T-cell (primary cell): Measurements from ENCODE around the gene ATG9B. TPM values are rescaled to one million over a fixed set of nuclear protein-coding genes. Genes with fewer than 3 reads are reported as not detected.
A peak's percentile ranks its signal among the peaks of the same experiment; 100 is the strongest.

Experiments
- ATAC-seq, 4 experiments: fragments of 200-7000 bp in 3 of 4; fragments of 150-1000 bp in 1 of 4; cut with Tn5 transposase; replicated peaks in 1 of 4; 1 replicate in 3 of 4; 2 replicates in 1 of 4; pipeline ENCODE4 v1.10.0; 2021; ENCODE audit warnings: moderate library complexity in 3 of 4, mild to moderate bottlenecking in 2 of 4, moderate number of reproducible peaks in 1 of 4
- CTCF ChIA-PET, 2 donors: fragments of 300-600 bp; sonication (Branson Sonifier 250); formaldehyde crosslinking; loops; one replicate each; lab custom pipeline; 2022; ENCODE audit warnings: antibody characterized with exemption in 2 of 2; lab: Charles Lee
- POLR2A ChIA-PET, 2 donors: fragments of 300-600 bp; sonication (Branson Sonifier 250); formaldehyde crosslinking; loops; one replicate each; lab custom pipeline; 2022; ENCODE audit warnings: antibody characterized with exemption in 2 of 2; lab: Charles Lee
- DNase-seq, 35 experiments: peaks; one replicate each; pipeline versions ENCODE4 v3.0.0 to v3.0.0-alpha.2; 2013 to 2023
- H3K27ac ChIP-seq: one replicate; pipeline ENCODE4 v1.5.1; 2013; ENCODE audit warnings: low read length
- H3K27me3 ChIP-seq, 2 experiments: replicated peaks in 1 of 2; 1 replicate in 1 of 2; 2 replicates in 1 of 2; pipeline versions ENCODE4 v1.6.1 to v1.7.0; 2013; ENCODE audit warnings: low read length in 1 of 2, mixed read lengths in 1 of 2; ENCODE audit not compliant: control insufficient read depth in 2 of 2, insufficient read depth in 2 of 2; ENCODE audit errors: extremely low read depth in 1 of 2
- H3K36me3 ChIP-seq, 2 donors: 1 replicate in 1 of 2; 2 replicates in 1 of 2; pipeline versions ENCODE4 v1.6.1 to v1.7.0; 2013; ENCODE audit warnings: low read length in 1 of 2; ENCODE audit not compliant: control insufficient read depth in 2 of 2, insufficient read depth in 1 of 2; ENCODE audit errors: extremely low read depth in 1 of 2
- H3K4me1 ChIP-seq, 2 experiments: 1 replicate in 1 of 2; 2 replicates in 1 of 2; pipeline versions ENCODE4 v1.6.1 to v1.7.0; 2013; ENCODE audit warnings: low read length in 2 of 2, mixed read lengths in 1 of 2; ENCODE audit not compliant: insufficient read depth in 2 of 2, control insufficient read depth in 1 of 2; ENCODE audit errors: extremely low read depth in 1 of 2
- H3K4me3 ChIP-seq, 2 donors: 1 replicate in 1 of 2; 2 replicates in 1 of 2; pipeline versions ENCODE4 v1.5.1 to v1.7.0; 2013; ENCODE audit warnings: mild to moderate bottlenecking in 2 of 2, low read length in 1 of 2, moderate library complexity in 1 of 2; ENCODE audit not compliant: control insufficient read depth in 1 of 2; ENCODE audit errors: extremely low read depth in 1 of 2
- H3K9me3 ChIP-seq: 2 replicates; pipeline ENCODE4 v1.7.0; 2013
- H3K27ac Mint-ChIP-seq, 2 donors: one replicate each; pipeline ENCODE4 v1.8.0; 2020 to 2021; ENCODE audit warnings: mild to moderate bottlenecking in 2 of 2, mixed read lengths in 2 of 2
- H3K27me3 Mint-ChIP-seq, 2 donors: one replicate each; pipeline ENCODE4 v1.8.0; 2021 to 2022; ENCODE audit warnings: mixed read lengths in 2 of 2
- H3K36me3 Mint-ChIP-seq: one replicate; pipeline ENCODE4 v1.8.0; 2021; ENCODE audit warnings: mixed read lengths
- H3K4me1 Mint-ChIP-seq, 3 donors: one replicate each; pipeline ENCODE4 v1.8.0; 2020 to 2022; ENCODE audit warnings: mixed read lengths in 3 of 3, mild to moderate bottlenecking in 1 of 3
- H3K4me3 Mint-ChIP-seq, 3 donors: one replicate each; pipeline ENCODE4 v1.8.0; 2020 to 2022; ENCODE audit warnings: mild to moderate bottlenecking in 3 of 3, mixed read lengths in 3 of 3, moderate library complexity in 3 of 3
- H3K9me3 Mint-ChIP-seq, 3 donors: one replicate each; pipeline ENCODE4 v1.8.0; 2020 to 2022; ENCODE audit warnings: mixed read lengths in 3 of 3
- WGBS: methylation state at CpG from one replicate; pipeline ENCODE4 v1.1.5; 2013; ENCODE audit warnings: missing lambda C conversion rate; ENCODE audit not compliant: insufficient coverage; 5-methylcytosine and 5-hydroxymethylcytosine counted together
- total RNA-seq, 35 experiments: library from RNA in 6 of 35; stranded (reverse) in 6 of 35; fragments of 120-200 nt in 1 of 35; gene quantifications; one replicate each; pipeline versions ENCODE4 v1.2.1 to v1.2.4 and lab custom pipeline; 2013 to 2026

Gene ATG9B
- total RNA-seq, 5 donors from 2014 or later (not counting 1 experiment from before 2014, with no cell fraction given) = 24.0 to 37.0 (median 31.8) TPM

DNA sequence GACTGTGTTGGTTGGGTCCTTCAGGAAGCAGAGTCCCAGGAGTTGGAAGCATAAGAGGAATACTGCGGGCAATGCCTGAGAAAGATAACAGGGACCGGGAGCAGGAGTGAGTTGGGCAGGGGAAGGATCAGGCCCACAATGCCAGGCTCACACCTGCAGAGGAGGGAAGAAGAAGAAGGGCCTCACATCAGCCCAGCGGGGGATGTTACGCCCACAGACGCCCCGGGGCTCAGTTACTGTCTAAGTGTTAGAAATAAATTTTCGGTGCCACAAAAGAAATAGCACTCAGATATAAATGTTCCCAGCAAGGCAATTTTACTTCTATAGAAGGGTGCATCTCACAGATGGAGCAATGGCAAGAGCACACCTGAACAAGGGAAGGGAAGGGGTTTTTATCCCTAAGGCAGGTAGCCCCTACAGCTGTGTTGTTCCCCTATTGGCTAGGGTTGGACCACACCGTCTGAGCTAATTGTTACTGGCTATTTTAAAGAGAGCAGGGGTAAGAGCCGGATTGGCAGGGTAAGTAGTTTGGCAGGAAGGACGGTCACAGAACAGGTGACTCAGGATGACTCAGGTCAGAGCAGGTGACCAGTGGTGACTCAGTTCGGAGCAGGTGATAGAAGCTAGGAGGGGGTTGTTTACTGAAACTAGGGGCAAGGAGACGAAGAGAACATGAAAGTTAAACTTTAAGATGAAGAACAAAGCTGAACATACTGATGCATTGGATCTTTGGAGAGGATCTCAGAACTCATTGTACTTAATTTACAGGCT, 33.7 kb downstream of the ATG9B start, which contains the start of gene NOS3:
Gene NOS3, plus strand, starts transcription at position 602 of the 771 bp plus-strand sequence. CDS start 2,787 bp downstream, outside the sequence.
- ChIA-PET CTCF (interaction anchor here in 1 of 2 donors (0.6 kb wide), 1 partner anchor 28 kb away, joined by 3 read pairs; no protein-coding TSS in a partner anchor), POLR2A (no interaction called here)
- peaks cover 5 to 17% (median 14%) of the 10 kb centered on the region in 3 donors for H3K9me3 Mint-ChIP-seq
- DNase-seq = no peak
- peaks cover 0 to 44% of the 10 kb centered on the region in 2 experiments for H3K27me3 ChIP-seq
- H3K9me3 ChIP-seq = no peaks in the 10 kb centered on the region
- H3K27ac ChIP-seq = no peak within 1 kb of the TSS
- H3K27ac Mint-ChIP-seq = peak within 1 kb of the TSS; percentile 8 to 36
- 95% methylated on average over 6 of the region's 12 CpGs for WGBS
- peaks cover 39 to 47% (median 42%) of the 10 kb centered on the region in 3 donors for H3K4me1 Mint-ChIP-seq
- no peak for ATAC-seq
- H3K4me1 ChIP-seq = peaks cover 25 to 52% of the 10 kb centered on the region in 2 experiments
- H3K36me3 Mint-ChIP-seq = peaks cover 11% of the 10 kb centered on the region
- H3K27me3 Mint-ChIP-seq = peaks cover 0 to 3% of the 10 kb centered on the region in 2 donors
- H3K36me3 ChIP-seq = no peaks in the 10 kb centered on the region
- peak within 1 kb of the TSS in 1 of 2 donors; percentile 11 for H3K4me3 ChIP-seq
- peak within 1 kb of the TSS in 1 of 3 donors; percentile 73 for H3K4me3 Mint-ChIP-seq

DNA sequence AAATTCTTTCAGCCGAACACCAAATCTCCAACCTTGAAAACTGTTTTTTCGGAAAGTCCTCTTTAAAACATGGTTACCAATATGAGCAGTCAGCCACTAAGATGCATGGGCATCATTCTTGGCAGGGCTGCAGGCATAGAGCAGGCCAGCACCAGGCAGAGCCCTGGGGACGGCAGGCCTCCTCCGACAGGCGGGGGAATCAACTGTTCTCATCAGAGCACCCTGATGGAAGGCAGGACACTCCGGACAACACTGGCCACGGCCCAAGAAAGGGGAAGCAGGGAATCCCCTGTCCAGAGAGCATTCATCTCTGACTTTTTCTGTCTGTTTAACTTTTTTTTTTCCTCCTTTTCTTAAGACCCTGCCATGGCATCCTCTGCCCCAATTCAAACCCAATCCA, 34.8 kb downstream of the ATG9B start:
- Histone ChIP-seq H3K27ac (no peak overlapping the region), H3K4me3 (peak overlapping the region in 1 of 2 donors; percentile 11), H3K27me3 (peaks cover 0 to 45% of the 10 kb centered on the region in 2 experiments), H3K4me1 (peaks cover 20 to 43% of the 10 kb centered on the region in 2 experiments), H3K36me3 (no peaks in the 10 kb centered on the region), H3K9me3 (no peaks in the 10 kb centered on the region)
- H3K4me1 Mint-ChIP-seq = peaks cover 34 to 42% (median 39%) of the 10 kb centered on the region in 3 donors
- H3K36me3 Mint-ChIP-seq = peaks cover 11% of the 10 kb centered on the region
- peak overlapping the region in 1 of 3 donors; percentile 73 for H3K4me3 Mint-ChIP-seq
- WGBS = 78% methylated on average over 7 of the region's 7 CpGs
- H3K27ac Mint-ChIP-seq = peak overlapping the region; percentile 19 to 36
- ATAC-seq (no peak), DNase-seq (no peak)
- H3K9me3 Mint-ChIP-seq = peaks cover 5 to 17% (median 14%) of the 10 kb centered on the region in 3 donors
- ChIA-PET CTCF (interaction anchor here (0.6 to 1.1 kb wide), 8 partner anchors 25 to 557 kb away, joined by 3 to 8 read pairs (median 4); no protein-coding TSS in a partner anchor), POLR2A (interaction anchor here in 1 of 2 donors (0.5 kb wide), 1 partner anchor 20 kb away, joined by 3 read pairs; no protein-coding TSS in a partner anchor)
- H3K27me3 Mint-ChIP-seq = peaks cover 0 to 4% of the 10 kb centered on the region in 2 donors

DNA sequence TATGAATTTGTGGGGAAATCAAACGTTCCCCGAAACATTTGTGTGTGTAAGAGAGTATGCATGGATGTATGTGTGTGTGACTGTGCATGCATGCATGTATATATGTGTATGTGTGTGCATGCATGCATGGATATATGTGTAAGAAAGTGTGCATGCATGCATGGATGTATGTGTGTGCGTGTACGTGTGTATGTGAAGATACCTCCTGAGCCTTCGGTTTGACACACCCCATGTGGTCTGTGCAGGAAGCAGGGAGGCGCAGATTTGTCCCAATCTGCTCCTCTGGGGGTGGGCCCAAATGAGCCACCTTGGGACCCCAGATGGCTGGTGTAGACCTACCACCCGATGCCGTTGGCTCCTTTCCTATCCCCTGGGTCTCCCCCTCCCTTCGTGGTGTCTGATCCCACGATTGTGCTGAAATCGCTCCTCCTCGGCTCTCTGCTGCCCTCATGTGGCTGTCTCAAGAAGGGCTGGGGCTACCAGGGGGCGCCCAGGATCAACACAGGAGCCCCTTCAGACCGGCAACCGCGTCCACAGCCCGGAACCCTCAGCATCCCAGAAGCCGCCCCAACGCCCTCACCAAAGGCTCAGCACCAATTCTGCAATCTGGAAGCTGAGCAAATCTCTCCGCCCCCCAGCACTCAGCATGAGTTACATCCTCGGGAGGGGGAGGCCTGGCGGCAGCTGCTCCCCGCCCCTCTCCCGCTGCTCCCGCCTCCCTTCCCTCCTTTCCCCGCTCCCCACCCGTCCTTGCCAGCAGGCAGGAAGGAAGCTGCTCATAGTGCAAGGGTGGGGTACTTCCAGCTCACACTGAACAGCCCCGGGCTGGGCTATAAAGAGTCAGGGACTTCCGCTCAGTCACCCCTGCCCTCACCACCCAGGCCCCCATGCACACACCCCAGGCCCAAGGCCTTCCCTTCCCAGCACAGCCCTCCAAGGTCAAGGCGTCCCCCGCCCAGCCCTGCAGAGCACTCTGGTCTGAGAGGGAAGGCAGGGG, 35.8 kb downstream of the ATG9B start:
- H3K27me3 Mint-ChIP-seq = peaks cover 0 to 8% of the 10 kb centered on the region in 2 donors
- H3K4me3 Mint-ChIP-seq = peak overlapping the region; percentile 13 to 73 (median 28)
- peaks cover 19 to 35% of the 10 kb centered on the region in 2 experiments for H3K4me1 ChIP-seq
- H3K4me1 Mint-ChIP-seq = peaks cover 28 to 33% (median 33%) of the 10 kb centered on the region in 3 donors
- ChIA-PET CTCF (interaction anchor here (0.6 to 1.1 kb wide), 8 partner anchors 25 to 556 kb away, joined by 3 to 8 read pairs (median 4); no protein-coding TSS in a partner anchor), POLR2A (no interaction called here)
- H3K27ac ChIP-seq = peak overlapping the region; percentile 14
- H3K27ac Mint-ChIP-seq = peak overlapping the region; percentile 43 to 53
- no peaks in the 10 kb centered on the region for H3K36me3 ChIP-seq
- H3K36me3 Mint-ChIP-seq = peaks cover 11% of the 10 kb centered on the region
- WGBS = 10% methylated on average over 17 of the region's 31 CpGs
- ATAC-seq (peak; percentile 64 to 81 (median 74)), DNase-seq (peak in 32 of 35 experiments; percentile 38 to 82 (median 60))
- peak overlapping the region in 1 of 2 donors; percentile 13 for H3K4me3 ChIP-seq
- peaks cover 5 to 17% (median 14%) of the 10 kb centered on the region in 3 donors for H3K9me3 Mint-ChIP-seq
- peaks cover 0 to 48% of the 10 kb centered on the region in 2 experiments for H3K27me3 ChIP-seq
- no peaks in the 10 kb centered on the region for H3K9me3 ChIP-seq

DNA sequence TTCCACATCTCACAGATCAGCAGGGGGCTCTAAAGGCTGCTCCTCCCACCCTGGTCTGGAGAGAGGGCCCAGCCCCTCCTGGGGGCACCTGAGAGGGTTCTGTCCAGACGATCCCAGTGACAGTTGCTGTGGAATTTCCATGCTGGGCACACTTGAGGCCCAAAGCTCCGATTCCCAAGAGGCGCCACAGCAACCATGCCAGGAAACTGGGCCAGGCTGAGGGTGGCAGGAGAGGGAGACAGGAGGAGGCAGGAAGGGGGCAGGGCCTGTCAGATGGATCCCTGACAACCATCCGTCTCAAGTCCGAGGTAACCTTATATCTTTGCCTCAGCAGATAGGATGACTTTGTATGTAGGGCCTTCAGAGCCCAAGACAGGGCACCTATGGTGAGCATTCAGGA, 37.7 kb downstream of the ATG9B start:
- WGBS = 64% methylated on average over 3 of the region's 5 CpGs
- Histone ChIP-seq H3K9me3 (no peaks in the 10 kb centered on the region), H3K27me3 (peaks cover 2 to 51% of the 10 kb centered on the region in 2 experiments), H3K4me3 (no peak overlapping the region), H3K4me1 (peaks cover 17 to 34% of the 10 kb centered on the region in 2 experiments), H3K36me3 (no peaks in the 10 kb centered on the region), H3K27ac (no peak overlapping the region)
- Mint-ChIP-seq H3K27ac (no peak overlapping the region), H3K4me1 (peaks cover 23 to 28% (median 27%) of the 10 kb centered on the region in 3 donors), H3K4me3 (peak overlapping the region in 1 of 3 donors; percentile 42), H3K9me3 (peaks cover 5 to 17% (median 14%) of the 10 kb centered on the region in 3 donors), H3K27me3 (peaks cover 9 to 14% of the 10 kb centered on the region in 2 donors), H3K36me3 (peaks cover 11% of the 10 kb centered on the region)
- DNase-seq (no peak), ATAC-seq (no peak)
- ChIA-PET CTCF (interaction anchor here (0.6 to 1.5 kb wide), 5 partner anchors 9 to 24 kb away, joined by 3 to 5 read pairs (median 5); no protein-coding TSS in a partner anchor), POLR2A (interaction anchor here in 1 of 2 donors (0.6 kb wide), 1 partner anchor 41 kb away, joined by 3 read pairs; the partner anchor contains the start of gene ABCB8)

DNA sequence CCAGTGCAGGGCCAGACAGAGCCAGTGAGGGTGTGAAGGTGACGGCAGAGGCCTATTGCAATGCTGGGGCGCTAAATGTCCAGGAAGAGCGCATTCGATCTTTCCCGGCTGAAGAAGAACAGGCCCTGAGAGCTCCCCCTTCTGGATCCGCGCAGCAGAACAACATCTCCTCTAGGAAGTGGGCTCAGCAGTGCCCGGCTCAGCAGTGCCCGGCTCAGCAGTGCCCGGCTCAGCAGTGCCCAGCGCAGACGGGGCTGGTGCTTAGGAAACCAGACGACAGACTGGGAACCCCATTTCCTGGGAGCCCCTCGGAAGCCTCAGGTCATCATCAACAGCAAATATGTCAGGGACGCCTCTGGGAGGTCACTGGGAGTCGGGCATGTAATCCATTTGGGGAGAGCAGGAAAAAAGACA, 38.2 kb downstream of the ATG9B start:
- 9% methylated on average over 15 of the region's 16 CpGs for WGBS
- Mint-ChIP-seq H3K4me3 (peak overlapping the region in 1 of 3 donors; percentile 42), H3K36me3 (peaks cover 10% of the 10 kb centered on the region), H3K27ac (peak overlapping the region in 1 of 2 donors; percentile 28), H3K9me3 (peaks cover 5 to 14% (median 13%) of the 10 kb centered on the region in 3 donors), H3K27me3 (peaks cover 14 to 19% of the 10 kb centered on the region in 2 donors), H3K4me1 (peaks cover 23 to 28% (median 27%) of the 10 kb centered on the region in 3 donors)
- peak in 3 of 4 experiments; percentile 46 to 60 (median 59) for ATAC-seq
- Histone ChIP-seq H3K4me3 (no peak overlapping the region), H3K27me3 (peaks cover 2 to 50% of the 10 kb centered on the region in 2 experiments), H3K4me1 (peaks cover 17 to 34% of the 10 kb centered on the region in 2 experiments), H3K9me3 (no peaks in the 10 kb centered on the region), H3K36me3 (no peaks in the 10 kb centered on the region), H3K27ac (no peak overlapping the region)
- peak in 16 of 35 experiments; percentile 29 to 73 (median 48) for DNase-seq
- ChIA-PET POLR2A (interaction anchor here in 1 of 2 donors (0.6 kb wide), 1 partner anchor 42 kb away, joined by 3 read pairs; the partner anchor contains the start of gene ABCB8), CTCF (interaction anchor here (0.7 to 1.9 kb wide), 7 partner anchors 9 to 23 kb away, joined by 3 to 5 read pairs (median 3); no protein-coding TSS in a partner anchor)
